Neuronal stem cell (in vitro differentiated cells): ENCODE results near the gene BDP1.
"Not testable (repeated sequence)": the region's sequence is repeated elsewhere in the genome, so short reads cannot be mapped to it uniquely, and the experiment has no call there.

Experiments
- DNase-seq: peaks from one replicate; pipeline ENCODE4 v3.0.0-alpha.2; 2013; ENCODE audit warnings: low spot score
- H2AFZ ChIP-seq: one replicate; pipeline ENCODE4 v1.6.1; 2013; ENCODE audit warnings: mild to moderate bottlenecking, low read length, inconsistent platforms
- H2AK5ac ChIP-seq: 2 replicates; pipeline ENCODE4 v1.6.1; 2013; ENCODE audit warnings: low read depth, mild to moderate bottlenecking, inconsistent platforms, low read length, moderate library complexity, mixed read lengths
- H2BK120ac ChIP-seq: 2 replicates; pipeline ENCODE4 v1.6.1; 2013; ENCODE audit warnings: low read depth, mild to moderate bottlenecking, inconsistent platforms, low read length, moderate library complexity, mixed read lengths
- H2BK12ac ChIP-seq: one replicate; pipeline ENCODE4 v1.6.1; 2013; ENCODE audit warnings: low read length, inconsistent platforms
- H2BK15ac ChIP-seq: 2 replicates; pipeline ENCODE4 v1.6.1; 2013; ENCODE audit warnings: mild to moderate bottlenecking, low read length, inconsistent platforms, mixed read lengths
- H2BK5ac ChIP-seq: one replicate; pipeline ENCODE4 v1.6.1; 2013; ENCODE audit warnings: inconsistent platforms, mild to moderate bottlenecking, low read length, moderate library complexity
- H3K14ac ChIP-seq: one replicate; pipeline ENCODE4 v1.6.1; 2013; ENCODE audit warnings: low read length, inconsistent platforms
- H3K18ac ChIP-seq: 2 replicates; pipeline ENCODE4 v1.6.1; 2013; ENCODE audit warnings: low read length, inconsistent platforms
- H3K23ac ChIP-seq: 2 replicates; pipeline ENCODE4 v1.6.1; 2013; ENCODE audit warnings: low read depth, mild to moderate bottlenecking, mixed read lengths, low read length, inconsistent platforms; ENCODE audit not compliant: poor library complexity
- H3K27ac ChIP-seq: replicated peaks from 3 replicates; pipeline ENCODE4 v1.5.1; 2013; ENCODE audit warnings: low read length, inconsistent platforms
- H3K27me3 ChIP-seq, 3 experiments: 2 replicates each; pipeline ENCODE4 v1.6.1; 2013; ENCODE audit warnings: low read length in 3 of 3, mild to moderate bottlenecking in 2 of 3, inconsistent platforms in 1 of 3, low read depth in 1 of 3, mixed read lengths in 1 of 3, moderate library complexity in 1 of 3; ENCODE audit not compliant: control insufficient read depth in 3 of 3, insufficient read depth in 3 of 3
- H3K36me3 ChIP-seq, 2 donors: replicated peaks in 1 of 2; 2 replicates each; pipeline ENCODE4 v1.6.1; 2013; ENCODE audit warnings: low read length in 2 of 2; ENCODE audit not compliant: control insufficient read depth in 2 of 2, insufficient read depth in 2 of 2
- H3K4ac ChIP-seq: 2 replicates; pipeline ENCODE4 v1.6.1; 2013; ENCODE audit warnings: inconsistent platforms, mild to moderate bottlenecking, low read length, moderate library complexity
- H3K4me1 ChIP-seq, 2 donors: 1 replicate in 1 of 2; 2 replicates in 1 of 2; pipeline ENCODE4 v1.6.1; 2013; ENCODE audit warnings: low read length in 2 of 2, low read depth in 1 of 2; ENCODE audit not compliant: control insufficient read depth in 2 of 2, insufficient read depth in 1 of 2
- H3K4me2 ChIP-seq: one replicate; pipeline ENCODE4 v1.6.1; 2013; ENCODE audit warnings: mild to moderate bottlenecking, low read length, inconsistent platforms; ENCODE audit not compliant: insufficient read depth, poor library complexity, severe bottlenecking
- H3K4me3 ChIP-seq, 2 donors: 2 replicates each; pipeline ENCODE4 v1.5.1; 2013; ENCODE audit warnings: low read length in 2 of 2, mild to moderate bottlenecking in 2 of 2, inconsistent platforms in 1 of 2, moderate library complexity in 1 of 2
- H3K79me1 ChIP-seq: one replicate; pipeline ENCODE4 v1.6.1; 2013; ENCODE audit warnings: low read depth, mild to moderate bottlenecking, inconsistent platforms, low read length, moderate library complexity
- H3K9ac ChIP-seq: one replicate; pipeline ENCODE4 v1.6.1; 2013; ENCODE audit warnings: mild to moderate bottlenecking, low read depth, low read length, inconsistent platforms; ENCODE audit not compliant: poor library complexity
- H3K9me3 ChIP-seq, 2 donors: replicated peaks in 1 of 2; 2 replicates each; pipeline versions ENCODE3 to v1.6.1; 2013; ENCODE audit warnings: low read length in 2 of 2, mild to moderate bottlenecking in 2 of 2, inconsistent platforms in 1 of 2, low read depth in 1 of 2, mixed read lengths in 1 of 2, moderate library complexity in 1 of 2; ENCODE audit not compliant: control insufficient read depth in 2 of 2, insufficient read depth in 1 of 2
- H4K8ac ChIP-seq: one replicate; pipeline ENCODE4 v1.6.1; 2013; ENCODE audit warnings: low read depth, mild to moderate bottlenecking, inconsistent platforms, low read length, moderate library complexity
- H4K91ac ChIP-seq: one replicate; pipeline ENCODE4 v1.6.1; 2013; ENCODE audit warnings: low read length, low read depth, mild to moderate bottlenecking, inconsistent platforms; ENCODE audit not compliant: poor library complexity
- WGBS, 2 donors: extraction: QIAGEN DNeasy Blood & Tissue Kit; methylation state at CpG; one replicate each; pipeline ENCODE4 v1.1.7; 2013; ENCODE audit warnings: missing lambda C conversion rate in 2 of 2, mixed read lengths in 1 of 2; ENCODE audit not compliant: insufficient read length in 2 of 2, insufficient replicate concordance in 1 of 2; ENCODE audit errors: extremely low coverage in 2 of 2; 5-methylcytosine and 5-hydroxymethylcytosine counted together

The BDP1 gene

DNA sequence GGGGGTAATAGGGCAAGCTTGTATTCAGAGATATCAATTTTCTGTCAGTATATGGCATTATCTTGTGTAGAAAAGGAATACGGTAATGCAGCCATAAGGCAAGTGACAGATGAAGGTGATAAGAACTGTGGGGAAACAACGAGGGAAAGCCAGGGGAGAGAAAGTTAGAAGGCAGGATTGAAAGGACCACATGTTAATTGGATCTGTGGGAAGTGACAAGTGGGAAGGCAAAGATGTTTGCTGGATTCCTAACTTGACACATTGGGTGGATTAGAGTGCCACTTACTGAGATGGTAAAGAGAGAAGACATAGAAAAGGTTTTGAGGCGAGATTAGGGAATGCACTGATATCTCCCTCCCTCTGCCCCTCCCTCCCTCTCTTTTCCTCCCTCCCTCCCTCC is 20.6 kb upstream of the BDP1 start:
- H2AFZ ChIP-seq, H3K27ac ChIP-seq, H3K18ac ChIP-seq, H3K4ac ChIP-seq, H3K4me2 ChIP-seq, H3K9ac ChIP-seq, H2BK120ac ChIP-seq, H3K27me3 ChIP-seq, H3K4me3 ChIP-seq, H4K8ac ChIP-seq, H3K14ac ChIP-seq, H3K4me1 ChIP-seq, H3K9me3 ChIP-seq, H3K23ac ChIP-seq, H2BK5ac ChIP-seq, H2BK15ac ChIP-seq, H3K79me1 ChIP-seq, H2AK5ac ChIP-seq, H3K36me3 ChIP-seq, H4K91ac ChIP-seq, H2BK12ac ChIP-seq, DNase-seq: not testable (repeated sequence)
- whole genome bisulfite sequencing, 2 donors = no CpG with 5 or more reads among the region's 3 CpGs

DNA sequence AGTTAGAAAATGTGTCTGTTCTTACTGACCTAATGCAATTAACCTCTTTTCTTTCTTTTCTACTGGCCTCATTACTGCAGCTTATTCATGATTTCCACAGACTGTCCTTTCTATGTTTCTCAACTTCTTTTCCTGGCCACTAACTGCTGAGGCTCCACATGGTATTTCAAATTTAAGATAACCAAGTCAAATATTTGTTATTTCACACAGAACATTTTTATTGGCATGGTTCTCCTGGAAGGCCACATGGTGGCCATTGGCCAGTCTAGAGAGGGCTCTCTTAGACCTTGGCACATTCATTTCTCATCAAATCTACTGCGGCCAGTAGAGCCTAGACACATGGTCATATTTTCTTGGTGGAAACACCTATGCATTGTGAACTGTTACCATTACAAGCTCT is 13.9 kb upstream of the BDP1 start:
- H3K27me3 ChIP-seq = peaks cover 0 to 16% (median 9%) of the 10 kb centered on the region in 3 experiments
- WGBS, 2 donors = no CpG with 5 or more reads among the region's 1 CpG
- not testable (repeated sequence) for H2AK5ac ChIP-seq, H3K4me2 ChIP-seq, H3K18ac ChIP-seq, H3K23ac ChIP-seq, H3K27ac ChIP-seq, H2AFZ ChIP-seq, H3K9me3 ChIP-seq, H2BK5ac ChIP-seq, H2BK120ac ChIP-seq, H2BK12ac ChIP-seq, H2BK15ac ChIP-seq, H3K4ac ChIP-seq, H3K79me1 ChIP-seq, H3K4me3 ChIP-seq, H4K91ac ChIP-seq, H3K9ac ChIP-seq, H3K4me1 ChIP-seq, H4K8ac ChIP-seq, DNase-seq, H3K36me3 ChIP-seq, H3K14ac ChIP-seq

DNA sequence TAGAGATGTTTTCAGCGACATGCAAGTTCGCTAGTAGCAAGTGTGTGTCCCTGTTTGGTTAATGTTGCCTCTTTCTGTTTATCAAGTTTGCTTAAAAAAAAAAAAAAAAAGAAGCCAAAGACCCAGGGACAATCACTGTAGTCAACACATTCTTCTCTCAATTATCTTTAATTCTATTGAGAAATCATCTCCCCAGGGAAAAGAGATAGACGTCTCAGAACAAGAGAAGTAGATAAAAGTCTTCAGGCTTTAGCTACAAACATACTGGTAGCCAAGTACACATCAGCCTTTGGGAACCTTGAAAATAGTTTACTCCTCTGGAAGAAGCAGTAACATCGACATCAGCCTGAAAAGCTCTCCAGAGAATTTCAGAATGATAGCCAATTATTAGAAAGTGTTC is 11.6 kb upstream of the BDP1 start:
- not testable (repeated sequence) for H3K9me3 ChIP-seq, H3K27ac ChIP-seq, DNase-seq, H4K91ac ChIP-seq, H3K4me2 ChIP-seq, H3K9ac ChIP-seq, H2BK15ac ChIP-seq, H2AK5ac ChIP-seq, H3K4me1 ChIP-seq, H3K79me1 ChIP-seq, H3K23ac ChIP-seq, H2BK12ac ChIP-seq, H4K8ac ChIP-seq, H3K4me3 ChIP-seq, H3K4ac ChIP-seq, H3K36me3 ChIP-seq, H2BK5ac ChIP-seq, H3K14ac ChIP-seq, H3K18ac ChIP-seq, H2BK120ac ChIP-seq, H2AFZ ChIP-seq
- peaks cover 0 to 16% (median 9%) of the 10 kb centered on the region in 3 experiments for H3K27me3 ChIP-seq
- no CpG with 5 or more reads among the region's 4 CpGs for WGBS, 2 donors

DNA sequence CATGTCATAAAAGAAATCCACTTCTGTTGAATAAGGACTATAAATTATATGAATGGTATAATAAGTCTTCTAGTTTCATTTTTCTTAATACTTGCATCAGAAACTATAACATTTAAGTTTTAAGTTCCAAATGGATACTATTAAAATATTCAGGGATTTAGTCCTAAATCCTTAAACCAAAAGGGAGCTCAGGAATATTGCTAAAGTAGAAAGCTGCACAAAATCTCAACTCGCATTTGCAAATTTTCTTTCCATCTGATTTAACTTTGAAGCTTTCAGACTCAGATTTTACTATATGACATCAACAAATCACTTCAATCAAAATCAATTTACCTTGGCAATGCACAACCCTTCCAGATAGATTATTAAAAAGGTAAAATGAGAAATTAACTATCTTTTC is 10.4 kb upstream of the BDP1 start:
- not testable (repeated sequence) for H3K36me3 ChIP-seq, H3K4me3 ChIP-seq
- H3K27me3 ChIP-seq = peaks cover 0 to 16% (median 9%) of the 10 kb centered on the region in 3 experiments

More for the DNA sequence above, 10.4 kb upstream of the BDP1 start:
- H4K8ac ChIP-seq, H2AK5ac ChIP-seq, H3K79me1 ChIP-seq, H3K23ac ChIP-seq, H3K9ac ChIP-seq, H3K9me3 ChIP-seq, DNase-seq, H2BK5ac ChIP-seq, H3K4me1 ChIP-seq, H2AFZ ChIP-seq, H3K27ac ChIP-seq, H2BK15ac ChIP-seq, H2BK12ac ChIP-seq, H2BK120ac ChIP-seq, H3K4me2 ChIP-seq, H3K18ac ChIP-seq, H3K4ac ChIP-seq, H3K14ac ChIP-seq, H4K91ac ChIP-seq: not testable (repeated sequence)
- WGBS, 2 donors = no CpG with 5 or more reads among the region's 1 CpG
